Measurements from ENCODE around the gene BEAN1. TPM values are rescaled to one million over a fixed set of nuclear protein-coding genes. Genes with fewer than 3 reads are reported as not detected.

Gene BEAN1
- polyA plus RNA-seq, 3 donors = 0.10 to 0.34 (median 0.27) TPM

GRCh38 chr16:66414891-66415290 lies 12.2 kb upstream of the BEAN1 start:
- 50 to 70% (median 59%) methylated on average over 1 of the region's 1 CpG for WGBS, 3 donors
- no peak overlapping the region for H3K27ac ChIP-seq (ENCODE audit: low read depth, low read length)

- H3K27ac ChIP-seq (ENCODE audit: low read depth, low read length) = no peak overlapping the region
- WGBS, 3 donors = 96 to 99% (median 97%) methylated on average over 1 of the region's 1 CpG
Measured at GRCh38 chr16:66416136-66416535, 11.0 kb upstream of the BEAN1 start.

GRCh38 chr16:66416939-66417700 lies 10.0 kb upstream of the BEAN1 start:
- no peak overlapping the region for H3K27ac ChIP-seq (ENCODE audit: low read depth, low read length)
- WGBS, 3 donors = 81 to 84% (median 82%) methylated on average over 9 of the region's 9 CpGs

GRCh38 chr16:66418165-66418962 lies 8.7 kb upstream of the BEAN1 start:
- WGBS, 3 donors = 68 to 90% (median 82%) methylated on average over 9 of the region's 9 CpGs
- H3K27ac ChIP-seq (ENCODE audit: low read depth, low read length) = no peak overlapping the region

- no peak overlapping the region for H3K27ac ChIP-seq (ENCODE audit: low read depth, low read length)
- 52 to 75% (median 68%) methylated on average over 3 of the region's 3 CpGs for WGBS, 3 donors
Measured at GRCh38 chr16:66419527-66419926, 7.6 kb upstream of the BEAN1 start.

- no peak overlapping the region for H3K27ac ChIP-seq (ENCODE audit: low read depth, low read length)
- 45 to 72% (median 53%) methylated on average over 1 of the region's 1 CpG for WGBS, 3 donors
Measured at GRCh38 chr16:66420396-66420795, 6.7 kb upstream of the BEAN1 start.

- WGBS, 3 donors = 75 to 88% (median 87%) methylated on average over 6 of the region's 6 CpGs
- no peak overlapping the region for H3K27ac ChIP-seq (ENCODE audit: low read depth, low read length)
Measured at GRCh38 chr16:66421891-66422290, 5.2 kb upstream of the BEAN1 start.

- WGBS, 3 donors = 65 to 80% (median 70%) methylated on average over 2 of the region's 2 CpGs
- H3K27ac ChIP-seq (ENCODE audit: low read depth, low read length) = no peak overlapping the region
Measured at GRCh38 chr16:66422366-66422765, 4.7 kb upstream of the BEAN1 start.

- WGBS, 3 donors = 72 to 93% (median 90%) methylated on average over 1 of the region's 1 CpG
- no peak overlapping the region for H3K27ac ChIP-seq (ENCODE audit: low read depth, low read length)
Measured at GRCh38 chr16:66423177-66423576, 3.9 kb upstream of the BEAN1 start.

- no peak overlapping the region for H3K27ac ChIP-seq (ENCODE audit: low read depth, low read length)
- WGBS, 3 donors = 28 to 34% (median 31%) methylated on average over 6 to 8 of the region's 8 CpGs
Measured at GRCh38 chr16:66425651-66426050, 1.4 kb upstream of the BEAN1 start.

- 9 to 15% (median 15%) methylated on average over 50 to 56 of the region's 56 CpGs for WGBS, 3 donors
Measured at GRCh38 chr16:66426112-66427035, 721 bp upstream of the BEAN1 start.

GRCh38 chr16:66427871-66428681 lies 981 bp downstream of the BEAN1 start:
- 6 to 14% (median 13%) methylated on average over 33 to 40 of the region's 40 CpGs for WGBS, 3 donors
- no peak overlapping the region for H3K27ac ChIP-seq (ENCODE audit: low read depth, low read length)

More at GRCh38 chr16:66426112-66427035, 721 bp upstream of the BEAN1 start:
- no peak overlapping the region for H3K27ac ChIP-seq (ENCODE audit: low read depth, low read length)

GRCh38 chr16:66428682-66429251 lies 1.7 kb downstream of the BEAN1 start:
- WGBS, 3 donors = 24 to 44% (median 40%) methylated on average over 10 to 11 of the region's 11 CpGs
- no peak overlapping the region for H3K27ac ChIP-seq (ENCODE audit: low read depth, low read length)

- no peak overlapping the region for H3K27ac ChIP-seq (ENCODE audit: low read depth, low read length)
- WGBS, 3 donors = 32 to 58% (median 55%) methylated on average over 9 of the region's 9 CpGs
Measured at GRCh38 chr16:66429290-66429962, 2.3 kb downstream of the BEAN1 start.

- 58 to 71% (median 70%) methylated on average over 3 of the region's 3 CpGs for WGBS, 3 donors
- H3K27ac ChIP-seq (ENCODE audit: low read depth, low read length) = no peak overlapping the region
Measured at GRCh38 chr16:66430214-66430613, 3.1 kb downstream of the BEAN1 start.

- no peak overlapping the region for H3K27ac ChIP-seq (ENCODE audit: low read depth, low read length)
- 69 to 92% (median 89%) methylated on average over 8 of the region's 8 CpGs for WGBS, 3 donors
Measured at GRCh38 chr16:66431760-66432159, 4.7 kb downstream of the BEAN1 start.

GRCh38 chr16:66432429-66432828 lies 5.3 kb downstream of the BEAN1 start:
- no peak overlapping the region for H3K27ac ChIP-seq (ENCODE audit: low read depth, low read length)
- WGBS, 3 donors = 73 to 90% (median 87%) methylated on average over 5 of the region's 5 CpGs
